Measurements from ENCODE around the gene ANTXR2.
"Not testable (repeated sequence)": the region's sequence is repeated elsewhere in the genome, so short reads cannot be mapped to it uniquely, and the experiment has no call there.

Gene ANTXR2

DNA sequence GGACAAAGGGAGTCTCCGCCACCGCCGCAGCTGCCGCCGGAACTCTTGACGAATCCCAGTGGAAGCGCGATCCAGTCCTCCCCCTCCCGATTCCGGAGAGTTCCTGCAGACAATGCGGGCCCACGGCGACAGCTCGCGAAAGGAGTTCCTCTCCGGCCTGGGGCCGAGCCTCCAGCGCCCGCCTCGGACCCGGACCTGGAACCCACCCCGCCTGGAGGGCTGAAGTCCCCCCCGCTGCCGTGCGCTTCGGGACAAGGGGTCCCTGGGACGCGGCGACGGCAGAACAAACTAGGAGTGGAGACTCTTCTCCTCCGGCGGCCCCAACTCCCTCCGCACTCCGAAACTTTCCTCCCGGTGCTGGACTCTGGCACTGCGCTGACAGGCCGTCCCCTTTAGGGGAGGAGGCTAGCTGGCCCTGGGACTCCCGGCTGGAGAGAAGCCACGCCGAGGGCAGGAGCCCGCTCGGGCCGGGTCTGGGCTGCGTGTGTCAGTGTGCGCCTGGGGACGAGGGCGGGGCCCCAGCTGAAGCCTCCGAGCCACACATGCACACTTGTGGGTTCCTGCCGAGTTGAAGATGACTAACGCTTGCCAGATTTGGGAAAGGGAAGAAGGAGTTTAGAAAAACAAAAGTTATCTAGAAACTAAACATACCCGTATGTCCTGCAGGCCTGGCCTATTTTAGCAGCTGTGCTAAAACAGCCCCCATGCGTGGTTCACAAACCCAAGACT, at the start of gene ANTXR2:
Gene ANTXR2 (minus strand): TSS at position 486 of the 729 bp plus-strand sequence. CDS start 669 bp downstream, outside the sequence.
- ATAC-seq (peak; percentile 80), DNase-seq (peak; percentile 46 to 62)
- peak within 1 kb of the TSS; percentile 94 to 96 for H3K27ac Mint-ChIP-seq
- peaks cover 9% of the 10 kb centered on the region for H3K27me3 Mint-ChIP-seq
- peaks cover 66% of the 10 kb centered on the region for H3K4me1 Mint-ChIP-seq
- no peaks in the 10 kb centered on the region for H3K9me3 Mint-ChIP-seq
- peak within 1 kb of the TSS; percentile 92 to 99 for H3K4me3 Mint-ChIP-seq

GRCh38 chr4:80121815-80122214, 48.8 kb upstream of the ANTXR2 start:
- not testable (repeated sequence) for H3K4me3 Mint-ChIP-seq, H3K27ac Mint-ChIP-seq, H3K27me3 Mint-ChIP-seq, ATAC-seq, DNase-seq
- Mint-ChIP-seq H3K9me3 (peaks cover 7 to 24% of the 10 kb centered on the region in 2 donors), H3K4me1 (peaks cover 28% of the 10 kb centered on the region)

DNA sequence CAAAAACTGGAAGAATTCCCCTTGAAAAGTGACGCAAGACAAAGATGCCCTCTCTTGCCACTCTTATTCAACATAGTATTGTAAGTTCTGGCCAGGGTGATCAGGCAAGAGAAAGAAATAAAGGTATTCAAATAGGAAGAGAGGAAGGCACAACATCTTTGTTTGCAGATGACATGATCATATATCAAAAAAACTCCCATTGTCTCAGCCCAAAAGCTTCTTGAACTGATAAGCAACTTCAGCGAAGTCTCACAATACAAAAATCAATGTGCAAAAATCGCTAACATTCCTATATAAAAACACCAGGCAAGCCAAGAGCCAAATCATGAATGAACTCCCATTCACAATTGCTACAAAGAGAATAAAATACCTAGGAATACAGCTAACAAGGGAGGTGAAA, 46.6 kb upstream of the ANTXR2 start:
- not testable (repeated sequence) for ATAC-seq, DNase-seq, H3K27ac Mint-ChIP-seq, H3K4me3 Mint-ChIP-seq, H3K4me1 Mint-ChIP-seq, H3K27me3 Mint-ChIP-seq
- H3K9me3 Mint-ChIP-seq, result peaks cover 7 to 30% of the 10 kb centered on the region in 2 donors

DNA sequence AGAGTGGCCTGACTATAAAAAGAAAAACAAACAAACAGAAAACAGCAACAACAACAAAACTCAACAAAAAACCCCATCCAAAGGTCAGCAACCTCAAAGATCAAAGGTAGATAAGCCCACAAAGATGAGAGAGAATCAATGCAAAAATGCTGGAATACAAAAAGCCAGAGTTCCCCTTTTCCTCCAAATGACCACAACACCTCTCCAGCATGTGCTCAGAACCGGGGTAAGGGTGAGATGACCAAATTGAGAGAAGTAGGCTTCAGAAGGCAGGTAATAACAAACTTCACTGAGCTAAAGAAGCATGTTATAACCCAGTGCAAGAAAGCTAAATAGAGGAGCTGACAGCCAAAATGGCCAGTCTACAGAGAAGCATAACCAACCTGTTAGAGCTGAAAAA, 43.5 kb upstream of the ANTXR2 start:
- Mint-ChIP-seq H3K4me1 (no peaks in the 10 kb centered on the region), H3K4me3 (no peak overlapping the region), H3K27ac (no peak overlapping the region), H3K27me3 (peaks cover 9% of the 10 kb centered on the region), H3K9me3 (peaks cover 7 to 30% of the 10 kb centered on the region in 2 donors)
- DNase-seq (no peak), ATAC-seq (no peak)

DNA sequence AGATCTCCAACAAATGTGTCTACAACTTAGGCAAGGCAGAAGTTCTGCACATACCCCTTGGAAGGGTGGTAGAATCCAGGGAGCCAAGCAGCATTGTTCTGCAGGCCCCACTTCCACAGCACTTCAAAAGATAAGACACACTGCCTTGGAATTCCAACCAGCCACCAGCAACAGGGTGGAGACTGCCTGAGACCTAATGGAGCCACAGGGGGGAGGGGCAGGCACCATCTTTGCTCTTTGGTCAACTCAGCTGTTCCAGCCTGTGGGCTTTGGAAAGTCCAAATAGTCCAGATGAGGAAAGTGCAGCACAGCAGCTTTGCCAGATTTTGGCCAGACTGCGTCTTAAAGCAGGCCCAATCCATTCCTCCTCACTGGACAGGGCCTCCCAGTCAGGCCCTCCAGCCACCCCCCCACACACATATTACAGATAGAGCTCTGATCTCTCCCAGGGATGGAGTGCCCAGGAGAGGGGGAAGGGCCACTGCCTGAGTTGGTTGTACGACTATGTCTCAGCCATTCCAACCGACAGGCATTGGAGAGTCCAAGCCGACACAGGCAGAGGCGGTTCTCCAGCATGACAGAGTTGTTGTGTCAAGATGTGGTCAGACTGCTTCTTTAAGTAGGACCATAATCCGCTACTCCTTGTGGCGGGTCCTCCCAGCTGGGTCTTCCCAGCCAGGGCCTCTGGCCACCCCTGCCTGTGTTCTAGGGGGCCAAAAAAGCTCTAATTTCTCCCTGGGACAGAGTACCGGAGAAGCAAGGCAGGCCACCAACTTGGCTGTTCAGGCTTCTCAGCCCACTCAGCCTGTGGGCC, 42.5 kb upstream of the ANTXR2 start:
- DNase-seq (no peak), ATAC-seq (no peak)
- no peaks in the 10 kb centered on the region for H3K4me1 Mint-ChIP-seq
- peaks cover 7 to 30% of the 10 kb centered on the region in 2 donors for H3K9me3 Mint-ChIP-seq
- no peak overlapping the region for H3K27ac Mint-ChIP-seq
- H3K4me3 Mint-ChIP-seq, result no peak overlapping the region
- H3K27me3 Mint-ChIP-seq, result peaks cover 9% of the 10 kb centered on the region

- Mint-ChIP-seq H3K4me1 (no peaks in the 10 kb centered on the region), H3K4me3 (no peak overlapping the region), H3K9me3 (peaks cover 7 to 30% of the 10 kb centered on the region in 2 donors), H3K27ac (no peak overlapping the region), H3K27me3 (peaks cover 9% of the 10 kb centered on the region)
- DNase-seq (no peak), ATAC-seq (no peak)
Observed at GRCh38 chr4:80114732-80115265, 41.8 kb upstream of the ANTXR2 start.

- Mint-ChIP-seq H3K4me1 (no peaks in the 10 kb centered on the region), H3K27me3 (peaks cover 9% of the 10 kb centered on the region), H3K9me3 (peaks cover 7 to 24% of the 10 kb centered on the region in 2 donors), H3K27ac (no peak overlapping the region), H3K4me3 (no peak overlapping the region)
- DNase-seq, result no peak
- ATAC-seq, result no peak
Observed at GRCh38 chr4:80113615-80114014, 40.6 kb upstream of the ANTXR2 start.

- ATAC-seq, result no peak
- Mint-ChIP-seq H3K4me1 (no peaks in the 10 kb centered on the region), H3K9me3 (peaks cover 10 to 16% of the 10 kb centered on the region in 2 donors), H3K27me3 (no peaks in the 10 kb centered on the region), H3K27ac (no peak overlapping the region), H3K4me3 (no peak overlapping the region)
- DNase-seq, result no peak
Observed at GRCh38 chr4:80112236-80112635, 39.2 kb upstream of the ANTXR2 start.

- H3K27ac Mint-ChIP-seq, result no peak overlapping the region
- H3K27me3 Mint-ChIP-seq, result peaks cover 5% of the 10 kb centered on the region
- ATAC-seq (no peak), DNase-seq (no peak)
- no peak overlapping the region for H3K4me3 Mint-ChIP-seq
- H3K4me1 Mint-ChIP-seq, result no peaks in the 10 kb centered on the region
- peaks cover 16 to 20% of the 10 kb centered on the region in 2 donors for H3K9me3 Mint-ChIP-seq
Observed at GRCh38 chr4:80111276-80111675, 38.2 kb upstream of the ANTXR2 start.

DNA sequence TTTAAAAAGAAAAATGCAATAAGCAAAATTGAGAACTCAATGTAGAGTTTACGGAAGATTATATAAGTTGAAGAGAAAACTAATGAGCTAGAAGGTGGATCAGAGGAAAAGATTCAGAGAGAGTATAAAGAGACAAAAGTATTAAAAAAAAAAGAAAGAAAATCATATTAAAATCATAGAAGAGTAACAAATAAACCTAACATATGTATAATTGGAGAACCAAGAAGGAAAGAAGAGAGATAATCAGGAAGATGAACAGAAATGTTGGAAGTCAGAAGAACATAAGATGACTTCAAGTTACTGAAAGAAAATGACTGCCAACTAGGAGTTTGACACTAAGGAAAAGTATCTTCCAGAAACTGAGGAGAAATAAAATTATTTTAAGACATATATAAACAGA, 34.3 kb upstream of the ANTXR2 start:
- Mint-ChIP-seq H3K27me3 (peaks cover 8% of the 10 kb centered on the region), H3K9me3 (peaks cover 18 to 20% of the 10 kb centered on the region in 2 donors), H3K27ac (no peak overlapping the region), H3K4me1 (no peaks in the 10 kb centered on the region), H3K4me3 (no peak overlapping the region)
- DNase-seq (no peak), ATAC-seq (no peak)

GRCh38 chr4:80104927-80105326, 31.9 kb upstream of the ANTXR2 start:
- DNase-seq (no peak), ATAC-seq (no peak)
- Mint-ChIP-seq H3K9me3 (peaks cover 18 to 20% of the 10 kb centered on the region in 2 donors), H3K4me3 (no peak overlapping the region), H3K27me3 (peaks cover 8% of the 10 kb centered on the region), H3K27ac (no peak overlapping the region), H3K4me1 (peaks cover 6% of the 10 kb centered on the region)

DNA sequence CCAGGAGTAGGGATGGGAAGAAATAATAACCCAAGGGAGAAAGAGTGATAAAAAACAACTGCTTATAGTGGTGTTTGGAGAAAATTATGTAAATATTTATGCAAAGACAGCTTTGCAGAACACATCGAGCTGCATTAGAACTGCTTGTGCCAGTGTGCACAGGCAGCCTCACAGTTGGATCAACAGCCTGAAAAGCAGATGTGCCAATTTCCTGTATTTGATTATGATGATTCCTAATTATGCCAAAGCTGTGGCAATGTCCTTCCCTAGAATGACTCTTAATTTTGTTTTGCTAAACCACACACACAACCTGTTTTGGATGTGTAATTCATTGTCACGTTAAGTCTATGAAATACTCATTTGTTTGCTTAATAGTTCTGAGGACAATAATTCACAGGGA, 30.6 kb upstream of the ANTXR2 start:
- Mint-ChIP-seq H3K27me3 (peaks cover 8% of the 10 kb centered on the region), H3K4me3 (no peak overlapping the region), H3K9me3 (peaks cover 18 to 20% of the 10 kb centered on the region in 2 donors), H3K27ac (no peak overlapping the region), H3K4me1 (peaks cover 6% of the 10 kb centered on the region)
- DNase-seq (no peak), ATAC-seq (no peak)

GRCh38 chr4:80101792-80102116, 28.7 kb upstream of the ANTXR2 start:
- Mint-ChIP-seq H3K4me3 (no peak overlapping the region), H3K27me3 (peaks cover 15% of the 10 kb centered on the region), H3K4me1 (peaks cover 6% of the 10 kb centered on the region), H3K9me3 (peaks cover 6 to 7% of the 10 kb centered on the region in 2 donors), H3K27ac (no peak overlapping the region)
- DNase-seq, result no peak
- ATAC-seq, result no peak

GRCh38 chr4:80101071-80101791, 28.2 kb upstream of the ANTXR2 start:
- H3K4me3 Mint-ChIP-seq, result no peak overlapping the region
- peaks cover under 1 to 2% of the 10 kb centered on the region in 2 donors for H3K9me3 Mint-ChIP-seq
- H3K27ac Mint-ChIP-seq, result no peak overlapping the region
- no peak for DNase-seq
- peaks cover 10% of the 10 kb centered on the region for H3K27me3 Mint-ChIP-seq
- no peak for ATAC-seq
- peaks cover 6% of the 10 kb centered on the region for H3K4me1 Mint-ChIP-seq

DNA sequence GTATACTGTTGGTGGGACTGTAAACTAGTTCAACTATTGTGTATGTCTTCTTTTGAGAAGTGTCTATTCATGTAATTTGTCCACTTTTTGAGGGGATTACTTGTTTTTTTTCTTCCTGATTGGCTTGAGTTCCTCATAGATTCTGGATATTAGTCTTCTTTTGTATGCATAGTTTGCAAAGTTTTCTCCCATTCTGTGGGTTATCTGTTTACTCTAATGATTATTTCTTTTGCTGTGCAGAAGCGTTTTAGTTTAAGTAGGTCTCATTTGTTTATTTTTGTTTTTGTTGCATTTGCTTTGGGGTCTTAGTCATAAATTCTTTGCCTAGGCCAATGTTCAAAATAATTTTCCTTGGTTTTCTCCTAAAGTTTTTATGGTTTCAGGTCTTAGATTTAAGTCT, 26.6 kb upstream of the ANTXR2 start:
- ATAC-seq (no peak), DNase-seq (no peak)
- Mint-ChIP-seq H3K27ac (no peak overlapping the region), H3K4me3 (no peak overlapping the region), H3K27me3 (peaks cover 8% of the 10 kb centered on the region), H3K9me3 (no peaks in the 10 kb centered on the region), H3K4me1 (peaks cover 6% of the 10 kb centered on the region)
